WI38 (cell line): ENCODE measurements around the gene CD79A.

Experiments used
- H3K4me3 ChIP-seq: 2 replicates; pipeline ENCODE4 v1.5.1; 2011; ENCODE audit warnings: low read depth, mild to moderate bottlenecking, control low read depth, low read length
- CTCF ChIP-seq: IDR thresholded peaks from 2 replicates; pipeline ENCODE4 v1.5.1; 2012; ENCODE audit warnings: low read depth, mild to moderate bottlenecking, control low read depth, low read length

The CD79A gene

GRCh38 chr19:41925208-41926003 lies 48.3 kb downstream of the CD79A start:
- H3K4me3 ChIP-seq = no peak overlapping the region
- TF ChIP-seq CTCF = no peak

GRCh38 chr19:41926028-41926762 lies 49.1 kb downstream of the CD79A start:
- TF ChIP-seq CTCF = no peak
- H3K4me3 ChIP-seq = no peak overlapping the region

- no peak overlapping the region for H3K4me3 ChIP-seq
- TF ChIP-seq CTCF = no peak
Measured at GRCh38 chr19:41926763-41927496, 49.9 kb downstream of the CD79A start.

GRCh38 chr19:41927497-41928192 lies 50.6 kb downstream of the CD79A start:
- H3K4me3 ChIP-seq = peak overlapping the region; percentile 46
- TF ChIP-seq CTCF = no peak

GRCh38 chr19:41928221-41928683 lies 51.2 kb downstream of the CD79A start, which contains the start of gene ERFL:
TSS of gene ERFL (minus strand) at chr19:41928449. CDS start at chr19:41912919, 15,530 bp downstream.
- no peak for TF ChIP-seq CTCF
- peak within 1 kb of the TSS; percentile 46 for H3K4me3 ChIP-seq

GRCh38 chr19:41928754-41929535 lies 51.9 kb downstream of the CD79A start:
- TF ChIP-seq CTCF = no peak
- H3K4me3 ChIP-seq = peak overlapping the region; percentile 46; the same call in 1 of the 2 replicates
